Heart left ventricle (tissue), 16 donors: ENCODE measurements around the gene SRXN1. TPM values are rescaled to one million over a fixed set of nuclear protein-coding genes. Genes with fewer than 3 reads are reported as not detected.

Source experiments
- ATAC-seq, 4 donors: fragments of 200-7000 bp; cut with Tn5 transposase; one replicate each; pipeline ENCODE4 v1.9.1; 2020 to 2022; ENCODE audit warnings: moderate library complexity in 4 of 4, mild to moderate bottlenecking in 3 of 4, moderate number of reproducible peaks in 1 of 4
- DNase-seq, 5 donors: peaks; one replicate each; pipeline ENCODE4 v3.0.0-alpha.2; 2020
- H3K27ac ChIP-seq, 12 donors: fragments of 200-600 bp; sonication (generic) in 4 of 12; one replicate each; pipeline versions ENCODE4 v1.5.0 to v1.8.0; 2016 to 2022; ENCODE audit warnings: mild to moderate bottlenecking in 2 of 12
- H3K27me3 ChIP-seq, 9 donors: fragments of 200-600 bp; sonication (generic) in 2 of 9; one replicate each; pipeline versions ENCODE4 v1.5.1 to v1.8.0; 2016 to 2022; ENCODE audit warnings: mild to moderate bottlenecking in 3 of 9
- H3K36me3 ChIP-seq, 9 donors: fragments of 200-600 bp; sonication (generic) in 2 of 9; one replicate each; pipeline versions ENCODE4 v1.5.0 to v1.8.0; 2018 to 2022; ENCODE audit warnings: mild to moderate bottlenecking in 2 of 9
- H3K4me1 ChIP-seq, 12 donors: fragments of 200-600 bp; sonication (generic) in 4 of 12; one replicate each; pipeline versions ENCODE4 v1.5.0 to v1.8.0; 2016 to 2022; ENCODE audit warnings: mild to moderate bottlenecking in 3 of 12
- H3K4me3 ChIP-seq, 12 donors: fragments of 200-600 bp; sonication (generic) in 4 of 12; one replicate each; pipeline versions ENCODE4 v1.5.0 to v1.8.0; 2017 to 2022; ENCODE audit warnings: mild to moderate bottlenecking in 9 of 12, moderate library complexity in 4 of 12
- H3K9me3 ChIP-seq, 12 donors: fragments of 200-600 bp; sonication (generic) in 4 of 12; one replicate each; pipeline versions ENCODE4 v1.5.0 to v1.8.0; 2016 to 2022; ENCODE audit warnings: mild to moderate bottlenecking in 1 of 12
- CTCF ChIP-seq, 12 donors: fragments of 200-600 bp; sonication (generic) in 4 of 12; IDR thresholded peaks; one replicate each; pipeline versions ENCODE4 v1.5.0 to v1.8.0; 2018 to 2022; ENCODE audit warnings: antibody characterized with exemption in 12 of 12, mild to moderate bottlenecking in 5 of 12
- POLR2A ChIP-seq, 2 donors: fragments of 450-650 bp; IDR thresholded peaks; one replicate each; pipeline ENCODE4 v1.6.1; 2017; ENCODE audit warnings: antibody characterized with exemption in 2 of 2, mild to moderate bottlenecking in 2 of 2, moderate library complexity in 2 of 2
- WGBS, 4 donors: extraction: QIAGEN DNeasy Blood & Tissue Kit in 2 of 4; methylation state at CpG; one replicate each; pipeline versions ENCODE4 v1.1.5 to v1.1.7; 2013 to 2018; 5-methylcytosine and 5-hydroxymethylcytosine counted together
- intact Hi-C, 10 donors: fragments of 100-400 bp; cut with DNase I; formaldehyde crosslinking; loops; one replicate each; pipeline versions ENCODE4 v1.11.1 to v1.14.2; 2022
- polyA plus RNA-seq, 2 donors: library from polyadenylated mRNA; stranded (reverse); fragments of 200-250 nt; gene quantifications; one replicate each; pipeline ENCODE4 v1.2.3, GENCODE V29; 2013
- total RNA-seq, 9 donors: library from RNA; depleted of rRNA in 2 of 9; stranded (reverse); fragments of >200 nt in 2 of 9; fragmentation: NEBNext Ultra II Directional in 3 of 9; extraction: Animal tissue kit (Norgen Biotek cat#: 25700) in 3 of 9; gene quantifications; one replicate each; pipeline versions ENCODE4 v1.1.0 to v1.2.4, GENCODE V29; 2016 to 2023
- donor health status: ischemic (EF 13 %, LVEDD 7.1; RV severe dilation, severe dysfunction).
- donor health status: healthy with polysubstance abuse.
- donor health status: DM: no; HTN: yes; CAD: no.
- donor health status: DM: no; HTN: no; CAD: no.
- donor health status: ischemic (EF 25% LVEDD 6.9; RV normal size, moderate dysfunction).
- donor health status: ischemic (EF 25% LVEDD 5.7; RV mildly dilated, moderate dysfunction).
- donor health status: healthy.
- donor health status: DM: yes; HTN: yes; CAD: no.
- donor health status: ischemic (EF 35%, LVEDD 5.7; RV mildly dilated, moderate dysfunction).
- donor health status: nonischemic (EF 11% LVEDD 7.7; RV severe dilation, severe dysfunction).
- donor health status: DM: yes; HTN: yes; CAD: no.
- donor health status: PGD.
- donor health status: ischemic (EF 29% LVEDD 5.4; RV normal size, mild dysfunction).
- donor health status: nonischemic (EF 23%, LVEDD 6.1; RV moderate dilation, normal function).

Gene SRXN1
- total and polyA plus RNA-seq, 11 donors = 11.8 to 147 (median 39.1) TPM

- H3K4me1 ChIP-seq = peaks cover 7 to 30% (median 15%) of the 10 kb centered on the region in 12 donors
- peaks cover 0 to 76% (median 29%) of the 10 kb centered on the region in 9 donors for H3K27me3 ChIP-seq
- no peaks in the 10 kb centered on the region for H3K9me3 ChIP-seq
- H3K4me3 ChIP-seq = no peak overlapping the region
- no peak overlapping the region for H3K27ac ChIP-seq
- no peak for ATAC-seq
- DNase-seq = no peak
- intact Hi-C loops = no loop called here
- WGBS, 4 donors = 80 to 91% (median 87%) methylated on average over 5 of the region's 5 CpGs
- TF ChIP-seq CTCF (IDR thresholded peaks at IDR 0.05) = no peak
- TF ChIP-seq POLR2A (IDR thresholded peaks at IDR 0.05) = no peak
- H3K36me3 ChIP-seq = no peaks in the 10 kb centered on the region
Measured at GRCh38 chr20:677957-678356, 25.0 kb upstream of the SRXN1 start.

GRCh38 chr20:676967-677366 lies 24.0 kb upstream of the SRXN1 start:
- ATAC-seq (no peak), DNase-seq (no peak)
- intact Hi-C loops = no loop called here
- Histone ChIP-seq H3K27me3 (peaks cover 0 to 71% (median 34%) of the 10 kb centered on the region in 9 donors), H3K36me3 (no peaks in the 10 kb centered on the region), H3K4me1 (peaks cover 7 to 34% (median 17%) of the 10 kb centered on the region in 12 donors), H3K27ac (no peak overlapping the region), H3K4me3 (no peak overlapping the region), H3K9me3 (no peaks in the 10 kb centered on the region)
- TF ChIP-seq POLR2A (IDR thresholded peaks at IDR 0.05) (no peak), CTCF (IDR thresholded peaks at IDR 0.05) (no peak)
- 50 to 73% (median 59%) methylated on average over 1 to 3 of the region's 3 CpGs for WGBS, 4 donors

GRCh38 chr20:676315-676937 lies 23.4 kb upstream of the SRXN1 start:
- WGBS, 4 donors = 2 to 3% (median 2%) methylated on average over 24 of the region's 24 CpGs
- Histone ChIP-seq H3K4me1 (peaks cover 7 to 34% (median 17%) of the 10 kb centered on the region in 12 donors), H3K27ac (no peak overlapping the region), H3K9me3 (no peaks in the 10 kb centered on the region), H3K27me3 (peaks cover 0 to 71% (median 34%) of the 10 kb centered on the region in 9 donors), H3K4me3 (peak overlapping the region in 7 of 12 donors; percentile 5 to 49 (median 36)), H3K36me3 (no peaks in the 10 kb centered on the region)
- peak in 2 of 5 donors; percentile 43 to 56 for DNase-seq
- no peak for TF ChIP-seq POLR2A (IDR thresholded peaks at IDR 0.05)
- TF ChIP-seq CTCF (IDR thresholded peaks at IDR 0.05) = no peak
- intact Hi-C loops = no loop called here
- ATAC-seq = peak in 2 of 4 donors; percentile 5 to 49

GRCh38 chr20:675453-676314 lies 22.7 kb upstream of the SRXN1 start, which contains the start of gene SCRT2:
Gene SCRT2, minus strand, starts transcription at chr20:675802. Its CDS starts 201 bp downstream, at chr20:675601.
- no peaks in the 10 kb centered on the region for H3K9me3 ChIP-seq
- H3K4me3 ChIP-seq = peak within 1 kb of the TSS in 9 of 12 donors; percentile 5 to 49 (median 36)
- 0 to 2% (median 1%) methylated on average over 52 to 69 of the region's 69 CpGs for WGBS, 4 donors
- H3K27ac ChIP-seq = no peak within 1 kb of the TSS
- DNase-seq (peak; percentile 83 to 92 (median 86)), ATAC-seq (peak; percentile 50 to 97 (median 92))
- H3K4me1 ChIP-seq = peaks cover 7 to 34% (median 17%) of the 10 kb centered on the region in 12 donors
- peaks cover 0 to 66% (median 34%) of the 10 kb centered on the region in 9 donors for H3K27me3 ChIP-seq
- H3K36me3 ChIP-seq = no peaks in the 10 kb centered on the region
- intact Hi-C loops = loop anchor here in 1 of 10 donors (2.0 kb wide), 1 partner anchor 69 kb away; no protein-coding TSS in a partner anchor
- TF ChIP-seq CTCF (IDR thresholded peaks at IDR 0.05) (no peak), POLR2A (IDR thresholded peaks at IDR 0.05) (no peak)
